ENCODE measurements around the gene TANC2.
A peak's percentile ranks its signal among the peaks of the same experiment; 100 is the strongest.

The TANC2 gene

GRCh38 chr17:62965686-62966425 lies at the start of gene TANC2:
TANC2 (plus strand) TSS chr17:62966235; CDS start chr17:63009560, 43,325 bp downstream.
- DNase-seq, result peak; percentile 83

GRCh38 chr17:62916684-62917571 lies 49.1 kb upstream of the TANC2 start:
- no peak for DNase-seq

GRCh38 chr17:62919388-62919787 lies 46.6 kb upstream of the TANC2 start:
- DNase-seq, result no peak

- DNase-seq, result no peak
These were observed 45.7 kb upstream of the TANC2 start for GRCh38 chr17:62920300-62920699.

GRCh38 chr17:62921817-62922216 lies 44.2 kb upstream of the TANC2 start:
- DNase-seq, result no peak

GRCh38 chr17:62923258-62924150 lies 42.5 kb upstream of the TANC2 start:
- DNase-seq, result no peak

GRCh38 chr17:62925267-62925836 lies 40.7 kb upstream of the TANC2 start:
- no peak for DNase-seq

GRCh38 chr17:62927083-62927482 lies 39.0 kb upstream of the TANC2 start:
- no peak for DNase-seq

GRCh38 chr17:62929320-62929719 lies 36.7 kb upstream of the TANC2 start:
- DNase-seq, result no peak

- DNase-seq, result no peak
These were observed 34.9 kb upstream of the TANC2 start for GRCh38 chr17:62931101-62931500.

GRCh38 chr17:62933501-62934385 lies 32.3 kb upstream of the TANC2 start:
- DNase-seq, result no peak

GRCh38 chr17:62935098-62935497 lies 30.9 kb upstream of the TANC2 start:
- DNase-seq, result no peak

- DNase-seq, result no peak
These were observed 30.5 kb upstream of the TANC2 start for GRCh38 chr17:62935523-62935922.

- DNase-seq, result no peak
These were observed 28.4 kb upstream of the TANC2 start for GRCh38 chr17:62937606-62938005.

GRCh38 chr17:62941358-62941991 lies 24.6 kb upstream of the TANC2 start:
- DNase-seq, result no peak

- no peak for DNase-seq
These were observed 17.7 kb upstream of the TANC2 start for GRCh38 chr17:62948370-62948769.

- no peak for DNase-seq
These were observed 17.0 kb upstream of the TANC2 start for GRCh38 chr17:62949036-62949435.

- no peak for DNase-seq
These were observed 16.0 kb upstream of the TANC2 start for GRCh38 chr17:62950067-62950466.

- DNase-seq, result no peak
These were observed 10.1 kb upstream of the TANC2 start for GRCh38 chr17:62955841-62956352.

- DNase-seq, result peak; percentile 52
These were observed 2.7 kb upstream of the TANC2 start for GRCh38 chr17:62963296-62963695.

- no peak for DNase-seq
These were observed 1.5 kb upstream of the TANC2 start for GRCh38 chr17:62964506-62964905.
